ENCODE results near the gene KCP. TPM values are rescaled to one million over a fixed set of nuclear protein-coding genes. Genes with fewer than 3 reads are reported as not detected.

KCP gene
- total RNA-seq, 1 experiment from 2014 or later = 2.7 TPM

DNA sequence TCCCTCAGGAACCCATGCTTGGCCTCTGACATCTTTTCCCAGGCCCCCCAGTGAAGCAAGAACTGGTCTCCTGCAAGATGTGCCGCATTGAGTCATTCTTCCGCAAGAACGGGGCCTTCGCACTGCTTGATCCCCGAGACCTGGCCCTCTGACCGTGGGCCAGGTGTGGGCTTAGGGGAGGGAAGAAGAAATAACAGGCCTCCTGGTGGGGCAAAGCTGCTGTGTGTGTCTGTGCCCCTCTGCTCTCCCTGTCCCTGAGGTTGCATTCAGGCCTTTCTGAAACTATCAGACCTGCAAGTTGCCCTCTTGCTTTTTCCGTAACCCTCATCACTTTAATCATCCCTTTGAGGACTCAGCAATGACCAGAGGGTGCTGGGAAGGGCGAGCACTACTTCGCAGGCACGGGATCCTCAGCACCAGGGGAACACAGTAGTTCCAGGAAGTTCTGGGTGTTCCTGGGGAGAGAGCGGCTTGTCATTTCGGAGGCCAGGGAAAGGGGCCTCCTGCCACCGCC is 41.8 kb downstream of the KCP start:
- CTCF ChIA-PET = interaction anchor here (1.3 to 4.5 kb wide), 7 partner anchors 8 to 78 kb away, joined by 4 to 44 read pairs (median 9); no protein-coding TSS in a partner anchor
- no peak for ATAC-seq
- peaks cover 23% of the 10 kb centered on the region for H3K4me1 Mint-ChIP-seq
- peak overlapping the region; percentile 66 for H3K4me3 Mint-ChIP-seq
- POLR2A ChIA-PET = interaction anchor here (0.7 to 0.9 kb wide), 2 partner anchors 37 to 42 kb away, joined by 3 read pairs; no protein-coding TSS in a partner anchor
- DNase-seq (ENCODE audit: low spot score) = no peak
- peaks cover 49% of the 10 kb centered on the region for H3K27me3 Mint-ChIP-seq (ENCODE audit: low read depth)
- peaks cover 9% of the 10 kb centered on the region for H3K36me3 Mint-ChIP-seq
- H3K9me3 Mint-ChIP-seq = no peaks in the 10 kb centered on the region
- H3K27ac Mint-ChIP-seq = no peak overlapping the region
- TF ChIP-seq CREB1 (CRISPR knock-in tag; IDR thresholded peaks at IDR 0.05) (no peak), RORB (CRISPR knock-in tag; IDR thresholded peaks at IDR 0.05) (no peak), IRF2 (CRISPR knock-in tag; IDR thresholded peaks at IDR 0.05; ENCODE audit: borderline replicate concordance, low read depth) (no peak), ELF4 (CRISPR knock-in tag; IDR thresholded peaks at IDR 0.05; ENCODE audit: low read depth) (no peak), NFE2L1 (CRISPR knock-in tag; IDR thresholded peaks at IDR 0.05) (no peak), GTF2I (CRISPR knock-in tag; conservative IDR thresholded peaks at IDR 0.05) (no peak), FOXP1 (CRISPR knock-in tag; IDR thresholded peaks at IDR 0.05; ENCODE audit: borderline replicate concordance) (no peak), CBFB (CRISPR knock-in tag; IDR thresholded peaks at IDR 0.05; ENCODE audit: low read depth) (no peak), ZNF219 (CRISPR knock-in tag; IDR thresholded peaks at IDR 0.05; ENCODE audit: borderline replicate concordance) (no peak), MXD4 (CRISPR knock-in tag; IDR thresholded peaks at IDR 0.05; ENCODE audit: borderline replicate concordance) (no peak)
- TF ChIP-seq, protein P1, sequence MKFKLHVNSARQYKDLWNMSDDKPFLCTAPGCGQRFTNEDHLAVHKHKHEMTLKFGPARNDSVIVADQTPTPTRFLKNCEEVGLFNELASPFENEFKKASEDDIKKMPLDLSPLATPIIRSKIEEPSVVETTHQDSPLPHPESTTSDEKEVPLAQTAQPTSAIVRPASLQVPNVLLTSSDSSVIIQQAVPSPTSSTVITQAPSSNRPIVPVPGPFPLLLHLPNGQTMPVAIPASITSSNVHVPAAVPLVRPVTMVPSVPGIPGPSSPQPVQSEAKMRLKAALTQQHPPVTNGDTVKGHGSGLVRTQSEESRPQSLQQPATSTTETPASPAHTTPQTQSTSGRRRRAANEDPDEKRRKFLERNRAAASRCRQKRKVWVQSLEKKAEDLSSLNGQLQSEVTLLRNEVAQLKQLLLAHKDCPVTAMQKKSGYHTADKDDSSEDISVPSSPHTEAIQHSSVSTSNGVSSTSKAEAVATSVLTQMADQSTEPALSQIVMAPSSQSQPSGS (CRISPR knock-in tag; IDR thresholded peaks at IDR 0.05; ENCODE audit: borderline replicate concordance, low read depth) = no peak
- TF ChIP-seq, protein P2, sequence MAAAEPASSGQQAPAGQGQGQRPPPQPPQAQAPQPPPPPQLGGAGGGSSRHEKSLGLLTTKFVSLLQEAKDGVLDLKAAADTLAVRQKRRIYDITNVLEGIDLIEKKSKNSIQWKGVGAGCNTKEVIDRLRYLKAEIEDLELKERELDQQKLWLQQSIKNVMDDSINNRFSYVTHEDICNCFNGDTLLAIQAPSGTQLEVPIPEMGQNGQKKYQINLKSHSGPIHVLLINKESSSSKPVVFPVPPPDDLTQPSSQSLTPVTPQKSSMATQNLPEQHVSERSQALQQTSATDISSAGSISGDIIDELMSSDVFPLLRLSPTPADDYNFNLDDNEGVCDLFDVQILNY (CRISPR knock-in tag; IDR thresholded peaks at IDR 0.05) = no peak

DNA sequence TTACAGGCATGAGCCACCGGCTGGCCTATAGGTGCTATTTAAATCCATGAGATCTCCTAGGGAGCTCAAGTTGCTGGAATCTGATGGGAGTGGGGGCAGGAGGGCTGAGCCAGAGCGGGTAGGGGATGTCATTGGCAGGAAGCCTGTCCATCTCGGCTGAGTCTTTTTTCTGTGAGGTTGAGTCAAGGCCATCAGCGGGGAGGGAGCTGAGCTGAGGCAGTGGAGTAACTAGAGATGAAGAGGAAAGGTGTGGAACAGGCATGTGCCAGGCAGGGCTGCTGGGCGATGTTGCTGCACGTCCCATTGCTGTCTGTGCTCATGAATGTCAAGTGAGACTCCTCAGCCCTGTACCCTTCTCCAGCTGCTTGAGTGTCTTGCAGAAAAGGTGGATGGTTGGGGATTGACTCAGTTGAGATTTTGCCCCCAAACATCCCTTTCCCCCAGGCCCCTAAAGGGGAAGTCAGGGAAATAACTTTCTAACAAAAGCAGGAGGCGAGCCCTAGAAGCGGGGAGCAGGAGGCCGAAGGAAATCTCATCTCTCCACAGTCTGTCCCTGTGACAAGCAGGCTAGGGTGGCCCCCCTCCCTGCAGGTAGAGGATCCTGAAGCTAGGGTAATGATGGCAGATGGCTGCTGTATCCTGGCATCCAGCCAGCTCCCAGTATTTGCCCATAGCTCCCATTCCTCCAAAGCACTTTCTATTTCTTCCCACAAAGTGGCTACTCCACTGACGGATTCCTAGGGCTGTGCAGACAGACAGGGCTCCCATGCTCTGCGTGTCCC is 42.5 kb downstream of the KCP start:
- peaks cover 9% of the 10 kb centered on the region for H3K36me3 Mint-ChIP-seq
- ATAC-seq (no peak), DNase-seq (ENCODE audit: low spot score) (no peak)
- TF ChIP-seq NFYB (CRISPR knock-in tag; conservative IDR thresholded peaks at IDR 0.05; ENCODE audit: low read depth) (peak; percentile 55), ZNF396 (CRISPR knock-in tag; IDR thresholded peaks at IDR 0.05; ENCODE audit: borderline replicate concordance) (no peak), ZNF423 (CRISPR knock-in tag; IDR thresholded peaks at IDR 0.05) (0 out of 2 replicates have a peak, but pooled peaks have one; percentile 29), ZNF263 (CRISPR knock-in tag; IDR thresholded peaks at IDR 0.05; ENCODE audit: low read depth) (no peak), JAZF1 (CRISPR knock-in tag; IDR thresholded peaks at IDR 0.05) (no peak), HMGA2 (CRISPR knock-in tag; IDR thresholded peaks at IDR 0.05) (no peak)
- TF ChIP-seq, protein P3, sequence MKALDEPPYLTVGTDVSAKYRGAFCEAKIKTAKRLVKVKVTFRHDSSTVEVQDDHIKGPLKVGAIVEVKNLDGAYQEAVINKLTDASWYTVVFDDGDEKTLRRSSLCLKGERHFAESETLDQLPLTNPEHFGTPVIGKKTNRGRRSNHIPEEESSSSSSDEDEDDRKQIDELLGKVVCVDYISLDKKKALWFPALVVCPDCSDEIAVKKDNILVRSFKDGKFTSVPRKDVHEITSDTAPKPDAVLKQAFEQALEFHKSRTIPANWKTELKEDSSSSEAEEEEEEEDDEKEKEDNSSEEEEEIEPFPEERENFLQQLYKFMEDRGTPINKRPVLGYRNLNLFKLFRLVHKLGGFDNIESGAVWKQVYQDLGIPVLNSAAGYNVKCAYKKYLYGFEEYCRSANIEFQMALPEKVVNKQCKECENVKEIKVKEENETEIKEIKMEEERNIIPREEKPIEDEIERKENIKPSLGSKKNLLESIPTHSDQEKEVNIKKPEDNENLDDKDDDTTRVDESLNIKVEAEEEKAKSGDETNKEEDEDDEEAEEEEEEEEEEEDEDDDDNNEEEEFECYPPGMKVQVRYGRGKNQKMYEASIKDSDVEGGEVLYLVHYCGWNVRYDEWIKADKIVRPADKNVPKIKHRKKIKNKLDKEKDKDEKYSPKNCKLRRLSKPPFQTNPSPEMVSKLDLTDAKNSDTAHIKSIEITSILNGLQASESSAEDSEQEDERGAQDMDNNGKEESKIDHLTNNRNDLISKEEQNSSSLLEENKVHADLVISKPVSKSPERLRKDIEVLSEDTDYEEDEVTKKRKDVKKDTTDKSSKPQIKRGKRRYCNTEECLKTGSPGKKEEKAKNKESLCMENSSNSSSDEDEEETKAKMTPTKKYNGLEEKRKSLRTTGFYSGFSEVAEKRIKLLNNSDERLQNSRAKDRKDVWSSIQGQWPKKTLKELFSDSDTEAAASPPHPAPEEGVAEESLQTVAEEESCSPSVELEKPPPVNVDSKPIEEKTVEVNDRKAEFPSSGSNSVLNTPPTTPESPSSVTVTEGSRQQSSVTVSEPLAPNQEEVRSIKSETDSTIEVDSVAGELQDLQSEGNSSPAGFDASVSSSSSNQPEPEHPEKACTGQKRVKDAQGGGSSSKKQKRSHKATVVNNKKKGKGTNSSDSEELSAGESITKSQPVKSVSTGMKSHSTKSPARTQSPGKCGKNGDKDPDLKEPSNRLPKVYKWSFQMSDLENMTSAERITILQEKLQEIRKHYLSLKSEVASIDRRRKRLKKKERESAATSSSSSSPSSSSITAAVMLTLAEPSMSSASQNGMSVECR (CRISPR knock-in tag; IDR thresholded peaks at IDR 0.05; ENCODE audit: borderline replicate concordance) = no peak
- TF ChIP-seq, protein P4, sequence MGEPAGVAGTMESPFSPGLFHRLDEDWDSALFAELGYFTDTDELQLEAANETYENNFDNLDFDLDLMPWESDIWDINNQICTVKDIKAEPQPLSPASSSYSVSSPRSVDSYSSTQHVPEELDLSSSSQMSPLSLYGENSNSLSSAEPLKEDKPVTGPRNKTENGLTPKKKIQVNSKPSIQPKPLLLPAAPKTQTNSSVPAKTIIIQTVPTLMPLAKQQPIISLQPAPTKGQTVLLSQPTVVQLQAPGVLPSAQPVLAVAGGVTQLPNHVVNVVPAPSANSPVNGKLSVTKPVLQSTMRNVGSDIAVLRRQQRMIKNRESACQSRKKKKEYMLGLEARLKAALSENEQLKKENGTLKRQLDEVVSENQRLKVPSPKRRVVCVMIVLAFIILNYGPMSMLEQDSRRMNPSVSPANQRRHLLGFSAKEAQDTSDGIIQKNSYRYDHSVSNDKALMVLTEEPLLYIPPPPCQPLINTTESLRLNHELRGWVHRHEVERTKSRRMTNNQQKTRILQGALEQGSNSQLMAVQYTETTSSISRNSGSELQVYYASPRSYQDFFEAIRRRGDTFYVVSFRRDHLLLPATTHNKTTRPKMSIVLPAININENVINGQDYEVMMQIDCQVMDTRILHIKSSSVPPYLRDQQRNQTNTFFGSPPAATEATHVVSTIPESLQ (CRISPR knock-in tag; IDR thresholded peaks at IDR 0.05) = no peak
- TF ChIP-seq, protein P5, sequence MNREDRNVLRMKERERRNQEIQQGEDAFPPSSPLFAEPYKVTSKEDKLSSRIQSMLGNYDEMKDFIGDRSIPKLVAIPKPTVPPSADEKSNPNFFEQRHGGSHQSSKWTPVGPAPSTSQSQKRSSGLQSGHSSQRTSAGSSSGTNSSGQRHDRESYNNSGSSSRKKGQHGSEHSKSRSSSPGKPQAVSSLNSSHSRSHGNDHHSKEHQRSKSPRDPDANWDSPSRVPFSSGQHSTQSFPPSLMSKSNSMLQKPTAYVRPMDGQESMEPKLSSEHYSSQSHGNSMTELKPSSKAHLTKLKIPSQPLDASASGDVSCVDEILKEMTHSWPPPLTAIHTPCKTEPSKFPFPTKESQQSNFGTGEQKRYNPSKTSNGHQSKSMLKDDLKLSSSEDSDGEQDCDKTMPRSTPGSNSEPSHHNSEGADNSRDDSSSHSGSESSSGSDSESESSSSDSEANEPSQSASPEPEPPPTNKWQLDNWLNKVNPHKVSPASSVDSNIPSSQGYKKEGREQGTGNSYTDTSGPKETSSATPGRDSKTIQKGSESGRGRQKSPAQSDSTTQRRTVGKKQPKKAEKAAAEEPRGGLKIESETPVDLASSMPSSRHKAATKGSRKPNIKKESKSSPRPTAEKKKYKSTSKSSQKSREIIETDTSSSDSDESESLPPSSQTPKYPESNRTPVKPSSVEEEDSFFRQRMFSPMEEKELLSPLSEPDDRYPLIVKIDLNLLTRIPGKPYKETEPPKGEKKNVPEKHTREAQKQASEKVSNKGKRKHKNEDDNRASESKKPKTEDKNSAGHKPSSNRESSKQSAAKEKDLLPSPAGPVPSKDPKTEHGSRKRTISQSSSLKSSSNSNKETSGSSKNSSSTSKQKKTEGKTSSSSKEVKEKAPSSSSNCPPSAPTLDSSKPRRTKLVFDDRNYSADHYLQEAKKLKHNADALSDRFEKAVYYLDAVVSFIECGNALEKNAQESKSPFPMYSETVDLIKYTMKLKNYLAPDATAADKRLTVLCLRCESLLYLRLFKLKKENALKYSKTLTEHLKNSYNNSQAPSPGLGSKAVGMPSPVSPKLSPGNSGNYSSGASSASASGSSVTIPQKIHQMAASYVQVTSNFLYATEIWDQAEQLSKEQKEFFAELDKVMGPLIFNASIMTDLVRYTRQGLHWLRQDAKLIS (CRISPR knock-in tag; IDR thresholded peaks at IDR 0.05; ENCODE audit: borderline replicate concordance) = no peak
- ChIA-PET CTCF (interaction anchor here (0.9 to 4.5 kb wide), 10 partner anchors 8 to 394 kb away, joined by 3 to 44 read pairs (median 7); no protein-coding TSS in a partner anchor), POLR2A (interaction anchor here (0.9 to 1.0 kb wide), 3 partner anchors 16 to 37 kb away, joined by 3 to 4 read pairs (median 3); no protein-coding TSS in a partner anchor)
- H3K4me1 Mint-ChIP-seq = peaks cover 24% of the 10 kb centered on the region
- H3K27ac Mint-ChIP-seq = no peak overlapping the region
- no peaks in the 10 kb centered on the region for H3K9me3 Mint-ChIP-seq
- H3K27me3 Mint-ChIP-seq (ENCODE audit: low read depth) = peaks cover 49% of the 10 kb centered on the region
- peak overlapping the region; percentile 66 for H3K4me3 Mint-ChIP-seq
